ENCODE results near the gene IRF4.

Gene IRF4

GRCh38 chr6:353642-354614 lies 37.6 kb upstream of the IRF4 start:
- no peak for DNase-seq (ENCODE audit: low read depth in 2 of 2)

DNA sequence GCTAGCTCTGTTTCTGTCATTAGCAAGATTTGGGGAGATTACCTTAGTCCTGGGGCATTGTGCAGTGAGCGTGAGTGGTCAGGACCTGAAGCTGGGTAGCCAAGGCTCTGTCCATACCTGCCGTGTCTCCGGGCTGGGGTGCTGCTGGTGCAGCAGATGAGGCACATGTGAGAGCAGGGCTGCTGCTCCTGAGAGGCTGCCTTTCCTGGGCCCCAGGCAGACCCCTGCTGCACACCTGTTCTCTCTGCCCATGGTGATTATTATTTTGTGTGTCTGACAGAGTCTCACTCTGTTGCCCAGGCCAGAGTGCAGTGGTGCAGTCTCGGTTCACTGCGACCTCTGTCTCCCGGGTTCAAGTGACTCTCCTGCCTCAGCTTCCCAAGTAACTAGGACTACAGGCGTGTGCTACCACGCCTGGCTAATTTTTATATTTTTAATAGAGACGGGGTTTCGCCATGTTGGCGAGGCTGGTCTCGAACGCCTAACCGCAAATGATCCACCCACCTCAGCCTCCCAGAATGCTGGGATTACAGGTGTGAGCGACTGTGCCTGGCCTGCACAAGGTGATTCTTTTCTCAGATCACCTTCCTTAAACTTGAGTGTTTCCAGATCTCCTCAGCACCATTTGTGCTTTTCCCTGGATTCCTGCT lies 36.8 kb upstream of the IRF4 start:
- DNase-seq (ENCODE audit: low read depth in 2 of 2), result no peak

- DNase-seq (ENCODE audit: low read depth in 2 of 2), result no peak
Measured at GRCh38 chr6:355373-356208, 36.0 kb upstream of the IRF4 start.

GRCh38 chr6:356828-357251 lies 34.7 kb upstream of the IRF4 start:
- peak in 1 of 2 donors; percentile 27 for DNase-seq (ENCODE audit: low read depth in 2 of 2)

DNA sequence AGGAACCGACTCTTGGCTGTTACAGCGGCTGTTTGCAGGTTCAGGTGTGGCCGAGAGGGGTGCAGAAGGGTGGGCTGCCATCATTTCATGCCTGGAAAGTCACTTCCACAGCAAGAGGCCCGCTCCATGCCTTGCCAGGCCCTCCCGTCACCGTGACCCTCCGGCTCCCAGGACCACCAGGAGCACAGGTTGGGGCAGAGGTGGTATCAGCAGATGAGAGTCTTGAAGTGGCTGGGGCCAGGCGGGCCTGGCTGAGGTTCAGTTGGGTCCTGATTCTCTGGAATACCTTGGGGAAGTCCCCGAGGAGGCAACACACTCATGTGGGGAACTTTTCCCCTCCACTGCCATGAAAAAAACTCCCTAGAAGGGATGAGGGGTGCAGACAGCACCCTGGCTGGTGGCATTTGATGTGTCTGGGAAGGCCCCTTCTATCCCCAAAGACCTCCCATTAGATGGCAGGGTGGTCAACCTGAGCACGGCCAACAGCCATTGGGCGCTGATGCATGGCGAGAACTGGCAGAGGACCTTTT lies 34.2 kb upstream of the IRF4 start:
- DNase-seq (ENCODE audit: low read depth in 2 of 2), result no peak

DNA sequence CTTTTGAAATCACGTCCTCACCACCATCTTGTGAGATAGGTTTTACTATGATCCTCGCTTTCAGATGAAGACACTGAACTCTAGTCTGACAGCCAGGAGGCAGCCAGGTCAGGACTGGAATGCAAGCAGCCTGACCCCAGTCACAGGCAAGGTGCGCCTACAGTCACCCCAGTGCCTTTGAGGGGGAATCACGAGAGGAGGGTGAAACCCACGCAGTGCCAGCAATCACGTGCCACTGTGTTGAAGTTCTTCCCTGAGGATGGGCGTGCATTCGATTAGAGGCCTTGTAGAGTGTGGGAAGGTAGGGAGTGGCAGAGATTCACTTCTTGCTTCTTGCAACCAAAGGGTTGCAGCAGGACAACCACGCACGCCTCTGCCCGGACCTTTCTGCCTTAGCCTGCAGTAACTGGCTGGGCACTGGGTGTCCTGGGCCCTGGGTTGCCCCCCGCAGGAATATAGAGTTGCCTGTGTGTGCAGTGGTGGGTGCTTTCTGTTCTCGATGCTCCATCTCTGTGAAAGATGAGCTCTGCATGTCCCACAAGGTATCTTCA lies 33.7 kb upstream of the IRF4 start:
- no peak for DNase-seq (ENCODE audit: low read depth in 2 of 2)

DNA sequence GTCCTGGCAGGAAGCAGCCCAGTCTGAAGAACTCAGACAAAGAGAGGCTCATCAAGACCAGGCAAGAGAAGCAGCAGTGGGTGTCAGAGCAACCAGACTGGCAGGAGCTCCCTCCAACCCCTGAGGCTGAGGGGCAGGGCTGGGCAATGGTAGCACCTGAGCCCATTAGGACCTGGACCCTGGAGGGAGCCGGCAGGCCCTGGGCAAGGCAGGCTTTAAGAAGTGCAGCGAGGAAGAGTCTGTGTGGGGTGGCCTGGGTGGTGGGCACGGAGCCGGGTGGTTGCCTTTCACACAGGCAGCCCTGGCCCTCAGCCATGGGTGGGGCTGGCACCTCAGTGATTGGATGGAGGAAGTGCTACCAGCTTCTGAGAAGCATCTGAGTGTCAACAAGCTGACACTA lies 33.1 kb upstream of the IRF4 start:
- no peak for DNase-seq (ENCODE audit: low read depth in 2 of 2)

GRCh38 chr6:358847-359246 lies 32.7 kb upstream of the IRF4 start:
- no peak for DNase-seq (ENCODE audit: low read depth in 2 of 2)

- DNase-seq (ENCODE audit: low read depth in 2 of 2), result no peak
Measured at GRCh38 chr6:359261-360035, 32.1 kb upstream of the IRF4 start.

DNA sequence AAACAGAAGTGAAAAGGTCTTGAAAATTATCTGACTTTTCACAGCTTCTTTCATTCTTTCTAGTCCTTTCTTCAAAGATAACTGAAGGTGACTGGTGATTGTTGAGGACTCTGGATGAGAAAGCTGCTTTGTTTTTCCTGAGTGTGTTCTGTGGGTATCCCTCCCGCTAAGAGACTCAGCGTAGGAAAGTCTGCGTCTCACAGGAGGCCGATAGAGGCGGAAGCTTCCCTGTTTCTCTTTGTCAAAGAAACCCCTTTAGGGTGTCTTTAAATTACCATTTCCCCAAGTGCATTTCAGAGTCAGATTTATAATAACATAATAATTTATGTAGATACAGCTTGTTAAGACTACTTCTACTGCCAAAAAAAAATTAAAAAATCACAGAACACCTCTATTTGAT lies 31.2 kb upstream of the IRF4 start:
- DNase-seq (ENCODE audit: low read depth in 2 of 2), result no peak

DNA sequence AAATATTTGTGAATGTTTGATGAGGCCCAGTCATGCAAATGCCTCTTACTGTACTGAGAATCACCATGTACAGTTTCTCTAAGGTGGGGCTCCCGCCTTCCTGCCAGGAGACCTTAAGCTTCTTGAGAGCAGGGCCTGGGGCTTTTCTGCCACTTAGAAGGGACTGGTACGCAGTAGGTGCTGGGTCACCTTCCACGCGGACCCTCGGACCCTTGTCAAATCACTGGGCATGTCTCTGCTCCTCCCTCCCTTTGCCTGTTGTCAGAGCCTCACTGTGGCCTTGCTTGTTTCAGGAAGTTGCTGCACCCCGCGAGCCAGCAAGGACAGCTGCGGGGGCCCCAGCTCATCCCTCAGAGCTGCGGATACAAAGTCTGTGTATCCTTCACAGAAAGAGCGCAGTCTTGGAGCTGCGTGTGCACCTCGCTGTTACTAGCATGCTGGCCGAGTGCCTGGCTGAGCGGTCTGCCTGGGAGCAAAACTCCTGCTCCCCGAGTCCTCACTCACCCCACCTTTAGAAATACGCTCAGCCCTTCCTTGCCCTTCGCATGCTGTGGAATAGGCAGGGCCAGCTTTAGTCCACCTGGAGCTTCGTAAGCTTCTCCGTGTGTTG lies 30.7 kb upstream of the IRF4 start:
- DNase-seq (ENCODE audit: low read depth in 2 of 2), result no peak

GRCh38 chr6:361411-362132 lies 30.0 kb upstream of the IRF4 start:
- DNase-seq (ENCODE audit: low read depth in 2 of 2), result no peak

DNA sequence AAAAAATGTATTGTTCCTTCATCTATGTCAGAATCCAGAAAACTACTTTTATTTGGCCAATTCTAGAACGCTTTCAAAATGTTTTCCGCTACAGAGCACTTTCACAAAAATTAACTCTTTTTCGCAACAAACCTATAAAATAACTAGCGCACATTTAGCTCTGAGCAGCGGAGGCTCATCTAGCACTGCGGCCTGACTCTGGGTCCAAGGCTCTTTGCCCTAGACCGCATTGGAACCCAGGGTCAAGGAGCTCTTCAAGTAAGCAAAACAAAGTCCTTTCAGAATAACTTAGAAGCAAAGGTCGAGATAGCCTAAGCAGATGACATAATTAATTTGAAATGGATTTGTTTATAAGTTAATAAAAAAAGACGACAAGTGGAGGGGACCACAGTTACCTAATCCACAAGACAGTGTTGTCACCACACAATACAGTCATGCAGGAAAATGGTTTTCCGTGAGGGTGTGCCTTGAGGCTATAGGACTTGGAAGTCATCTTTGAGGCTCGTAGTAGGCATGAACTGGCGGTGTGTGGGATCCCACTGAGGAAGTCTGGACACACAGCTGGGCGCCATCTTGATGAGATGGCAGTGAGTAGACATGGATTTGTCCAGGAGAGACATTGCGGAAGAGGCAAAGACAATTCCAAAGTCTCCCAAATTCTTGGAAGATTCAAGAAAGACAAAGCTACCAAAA lies 29.2 kb upstream of the IRF4 start:
- DNase-seq (ENCODE audit: low read depth in 2 of 2), result no peak

DNA sequence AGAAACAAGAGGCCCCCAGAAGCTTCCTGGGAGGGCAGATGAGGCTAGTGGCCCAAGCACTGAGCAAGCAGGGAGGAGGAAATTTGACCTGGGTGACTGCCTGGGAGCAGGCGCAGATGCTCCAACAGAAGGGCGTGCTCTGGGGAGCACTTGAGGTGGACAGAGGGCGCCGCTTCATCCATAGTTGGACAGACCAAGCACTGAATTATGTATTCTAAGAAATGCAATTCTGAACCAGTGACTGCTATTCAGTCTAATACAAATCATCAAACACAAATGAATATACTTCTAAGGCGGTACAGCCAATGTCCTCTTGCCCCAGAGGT lies 28.7 kb upstream of the IRF4 start:
- DNase-seq (ENCODE audit: low read depth in 2 of 2), result no peak

GRCh38 chr6:363291-363690 lies 28.3 kb upstream of the IRF4 start:
- DNase-seq (ENCODE audit: low read depth in 2 of 2), result no peak

DNA sequence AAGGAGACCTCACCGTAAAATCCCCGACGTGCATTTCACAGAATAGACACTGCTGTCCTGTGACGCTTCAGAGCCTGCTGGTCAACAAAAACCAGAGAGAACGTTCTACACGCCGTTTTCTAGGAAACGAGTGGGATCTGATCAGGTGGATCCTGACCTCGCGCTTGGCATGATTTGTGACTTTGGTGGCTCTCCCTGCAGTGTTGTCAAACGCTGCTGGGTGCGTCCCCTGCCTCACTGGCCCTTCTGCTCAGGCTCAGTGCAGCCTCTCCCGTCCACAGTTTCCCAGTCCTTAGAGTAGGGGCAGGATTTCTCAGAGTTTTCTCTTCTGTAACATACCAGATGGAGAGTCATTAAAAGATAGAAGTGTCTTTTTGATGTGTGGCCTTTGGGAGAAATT lies 27.6 kb upstream of the IRF4 start:
- no peak for DNase-seq (ENCODE audit: low read depth in 2 of 2)

DNA sequence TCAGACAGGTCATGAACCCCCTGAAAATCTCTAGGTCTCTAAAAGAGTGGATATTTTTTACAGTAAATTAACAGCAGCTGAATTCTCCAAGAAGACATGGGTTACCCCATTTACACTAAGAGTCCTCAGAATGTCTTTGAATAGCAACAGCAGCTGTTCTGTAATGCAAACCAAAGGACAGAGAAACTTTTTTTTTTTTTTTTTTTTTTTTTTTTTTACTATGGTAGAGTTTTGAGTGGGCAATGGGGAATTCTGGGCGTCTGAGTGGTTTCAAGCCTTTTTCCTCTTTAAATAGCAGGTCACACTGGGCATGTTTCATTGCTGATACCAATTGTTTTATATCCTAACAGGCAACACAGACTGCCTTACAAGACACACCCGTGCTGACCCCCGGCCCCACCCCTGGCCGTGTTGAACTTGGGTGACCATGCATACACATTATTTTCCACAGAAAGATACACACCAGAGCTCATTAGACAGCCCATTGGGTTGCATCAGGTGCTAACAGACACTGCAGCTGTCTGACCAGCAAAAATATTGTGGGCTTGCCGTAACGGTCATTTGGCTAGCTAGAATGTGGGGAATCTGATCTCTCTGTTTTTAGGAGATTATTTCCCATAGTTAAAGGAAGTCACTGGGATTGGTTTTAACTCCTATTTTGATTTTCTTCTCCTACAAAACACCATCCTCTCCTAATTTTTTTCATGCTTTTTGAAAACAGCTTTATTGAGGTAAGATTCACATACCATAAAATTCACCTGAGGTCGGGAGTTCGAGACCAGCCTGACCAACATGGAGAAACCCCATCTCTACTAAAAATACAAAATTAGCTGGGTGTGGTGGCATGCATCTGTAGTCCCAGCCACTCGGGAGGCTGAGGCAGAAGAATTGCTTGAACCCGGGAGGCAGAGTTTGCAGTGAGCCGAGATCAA lies 26.7 kb upstream of the IRF4 start:
- DNase-seq (ENCODE audit: low read depth in 2 of 2), result no peak

DNA sequence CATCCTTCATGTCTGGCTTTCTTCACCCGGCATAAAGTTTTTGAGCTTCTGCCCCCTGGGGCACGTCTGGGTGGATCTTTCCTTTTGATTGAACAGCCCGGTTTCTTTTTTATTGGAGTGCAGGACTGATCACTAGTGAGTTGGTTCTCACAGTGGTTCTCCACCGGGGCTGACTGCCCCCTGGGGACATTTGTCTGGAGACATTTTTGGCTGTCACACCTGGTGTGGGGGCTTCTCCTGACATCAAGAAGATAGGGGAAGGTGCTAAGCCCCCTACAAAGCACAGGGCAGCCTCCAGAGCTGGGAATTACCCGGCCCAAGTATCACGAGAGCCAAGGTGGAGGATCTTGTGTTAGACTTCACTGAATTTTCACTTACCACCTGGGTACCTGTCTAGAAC lies 25.7 kb upstream of the IRF4 start:
- DNase-seq (ENCODE audit: low read depth in 2 of 2), result no peak
